Stimulated activated CD8-positive, alpha-beta memory T cell treated with anti-CD3 and anti-CD28 coated beads, Interleukin-7, amount 100 ng/mL, for 1 hour (primary cell): ENCODE results near the gene ZNF236.
"Not testable (repeated sequence)": the region's sequence is repeated elsewhere in the genome, so short reads cannot be mapped to it uniquely, and the experiment has no call there.

Experiments used
- DNase-seq, 2 donors: peaks; one replicate each; pipeline ENCODE4 v3.0.0-alpha.2; 2020; ENCODE audit warnings: low read depth in 2 of 2

The ZNF236 gene

DNA sequence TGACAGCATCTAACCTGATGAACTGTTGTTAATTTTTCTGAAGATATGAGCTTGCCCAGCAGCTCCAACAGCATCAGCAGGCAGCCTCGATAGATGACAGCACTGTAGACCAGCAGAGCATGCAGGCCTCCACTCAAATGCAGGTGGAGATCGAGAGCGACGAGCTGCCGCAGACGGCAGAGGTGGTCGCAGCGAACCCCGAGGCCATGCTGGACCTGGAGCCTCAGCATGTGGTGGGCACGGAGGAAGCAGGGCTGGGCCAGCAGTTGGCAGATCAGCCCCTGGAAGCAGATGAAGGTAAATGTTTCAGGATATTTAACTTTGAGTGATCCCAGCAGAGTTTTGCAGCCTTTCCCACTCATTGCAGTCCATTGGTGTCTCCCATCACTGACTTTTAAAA lies 85.9 kb downstream of the ZNF236 start:
- DNase-seq: no peak

DNA sequence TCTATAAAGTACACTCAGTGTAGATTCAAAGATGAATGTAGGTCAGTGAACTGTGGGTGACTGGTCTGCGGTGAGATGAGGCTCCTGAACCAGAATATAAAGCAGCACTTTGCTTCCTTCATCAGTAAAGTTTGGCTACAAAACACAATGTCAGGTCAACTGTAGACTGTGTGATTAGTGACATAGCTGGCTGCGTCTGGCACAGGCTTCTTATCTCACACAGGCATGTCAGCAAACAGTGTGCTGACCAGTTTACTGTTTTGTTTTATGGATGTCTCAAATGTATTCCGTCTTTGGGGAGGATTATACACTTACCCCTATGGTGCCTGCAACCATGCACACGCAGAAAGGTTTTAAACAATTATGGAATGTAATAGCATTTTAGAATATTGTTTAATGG lies 87.1 kb downstream of the ZNF236 start:
- no peak for DNase-seq

DNA sequence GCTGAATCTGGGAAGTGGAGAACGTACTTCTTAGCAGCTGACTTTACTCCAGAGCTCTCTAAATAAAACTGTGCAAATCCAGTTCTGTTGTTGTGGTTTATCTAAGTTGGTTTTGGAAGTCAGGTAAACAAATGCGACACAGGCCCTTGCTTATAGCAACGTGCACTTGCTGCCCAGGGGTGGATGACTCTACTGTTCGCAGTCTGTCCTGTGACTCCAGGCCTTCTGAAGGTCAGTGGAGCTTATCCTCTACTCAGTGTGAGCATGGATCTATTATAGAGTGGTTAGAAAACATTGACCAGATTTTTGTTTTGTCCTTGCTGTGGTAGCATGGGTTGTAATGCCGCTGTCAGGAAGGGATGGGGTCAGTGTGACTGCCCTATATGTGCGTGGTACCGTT lies 89.1 kb downstream of the ZNF236 start:
- no peak for DNase-seq

DNA sequence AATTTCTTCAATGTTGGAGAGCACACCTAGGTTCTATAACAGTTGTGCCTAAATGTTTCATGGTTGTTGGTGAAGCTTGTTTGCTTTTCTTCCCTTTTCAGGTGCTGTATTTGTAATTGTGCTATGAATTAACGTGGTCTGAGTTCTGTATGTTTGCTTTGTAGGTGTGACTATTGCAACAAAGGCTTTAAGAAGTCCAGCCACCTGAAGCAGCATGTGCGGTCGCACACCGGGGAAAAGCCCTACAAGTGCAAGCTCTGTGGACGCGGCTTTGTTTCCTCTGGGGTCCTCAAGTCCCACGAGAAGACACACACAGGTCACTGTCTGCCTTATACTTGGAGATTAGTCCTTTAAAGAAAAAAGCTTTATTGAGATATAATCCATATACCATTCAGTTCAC lies 91.2 kb downstream of the ZNF236 start:
- no peak for DNase-seq

DNA sequence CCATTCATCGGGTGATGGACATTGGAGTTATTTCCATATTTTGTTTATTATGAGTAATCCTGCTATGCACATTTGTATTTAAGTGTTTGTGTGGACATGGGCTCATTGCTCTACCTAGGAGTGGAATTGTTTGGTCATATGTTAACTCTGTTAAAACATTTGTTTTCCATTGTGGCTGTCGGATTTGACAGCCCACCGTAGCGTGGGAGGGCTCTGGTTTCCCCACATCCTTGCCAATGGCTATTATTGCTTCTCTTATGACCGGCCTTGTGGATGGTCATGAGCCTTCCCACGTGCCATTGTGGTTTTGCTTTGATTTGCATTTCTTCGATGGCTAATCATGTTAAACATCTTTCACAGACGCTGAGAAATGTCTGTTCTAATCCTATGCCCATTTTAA lies 92.0 kb downstream of the ZNF236 start:
- no peak for DNase-seq

DNA sequence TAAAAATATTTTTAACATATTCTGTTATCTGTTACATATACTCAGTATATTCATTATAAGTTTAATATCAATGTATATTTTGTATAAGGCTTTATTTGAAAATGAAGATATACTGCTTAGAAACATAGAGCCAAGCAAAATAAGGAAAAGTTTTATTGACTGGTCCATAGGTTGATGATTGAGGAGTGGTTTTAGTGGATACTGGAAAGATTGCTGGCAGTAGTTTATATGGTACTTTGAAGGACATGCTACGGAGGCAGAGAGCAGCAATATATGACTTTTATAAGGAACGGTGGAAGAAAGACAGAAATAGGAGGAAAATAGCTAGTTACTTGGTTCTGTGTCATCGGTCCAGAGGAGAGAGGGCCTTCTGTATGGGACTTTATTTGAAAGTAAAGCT lies 92.4 kb downstream of the ZNF236 start:
- DNase-seq: no peak

DNA sequence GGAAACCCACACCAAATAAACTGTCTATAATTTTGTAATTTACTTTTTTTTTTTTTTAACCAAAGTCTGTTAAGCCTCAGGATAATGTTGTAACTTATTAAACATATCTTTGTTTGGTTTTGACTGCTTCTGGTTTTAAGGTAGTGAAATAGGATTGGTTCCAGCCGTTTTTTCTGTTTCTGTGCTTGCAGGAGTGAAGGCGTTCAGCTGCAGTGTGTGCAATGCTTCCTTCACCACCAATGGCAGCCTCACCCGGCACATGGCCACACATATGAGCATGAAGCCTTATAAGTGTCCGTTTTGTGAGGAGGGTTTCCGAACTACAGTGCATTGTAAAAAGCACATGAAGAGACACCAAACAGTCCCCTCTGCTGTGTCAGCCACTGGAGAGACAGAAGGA lies 93.1 kb downstream of the ZNF236 start:
- no peak for DNase-seq

DNA sequence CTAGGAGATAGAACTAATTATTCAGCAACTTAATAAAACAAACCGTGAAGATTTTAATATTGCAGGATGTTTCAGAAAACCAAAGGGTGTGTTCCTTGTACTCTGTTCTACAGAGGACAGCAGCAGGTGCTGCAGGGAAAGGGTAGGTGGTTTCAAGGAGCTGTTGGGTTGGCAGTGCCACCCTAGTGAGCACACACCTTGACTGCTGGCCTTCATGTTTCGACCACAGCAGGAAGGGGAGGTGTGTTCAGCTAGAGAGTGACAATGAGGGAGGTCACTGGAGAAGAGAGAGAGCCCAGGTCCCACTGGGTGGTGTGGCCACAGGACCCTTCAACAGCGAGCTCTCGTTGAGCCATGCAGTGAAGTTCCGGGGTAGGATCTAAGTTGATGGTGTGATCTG lies 98.6 kb downstream of the ZNF236 start:
- no peak for DNase-seq

DNA sequence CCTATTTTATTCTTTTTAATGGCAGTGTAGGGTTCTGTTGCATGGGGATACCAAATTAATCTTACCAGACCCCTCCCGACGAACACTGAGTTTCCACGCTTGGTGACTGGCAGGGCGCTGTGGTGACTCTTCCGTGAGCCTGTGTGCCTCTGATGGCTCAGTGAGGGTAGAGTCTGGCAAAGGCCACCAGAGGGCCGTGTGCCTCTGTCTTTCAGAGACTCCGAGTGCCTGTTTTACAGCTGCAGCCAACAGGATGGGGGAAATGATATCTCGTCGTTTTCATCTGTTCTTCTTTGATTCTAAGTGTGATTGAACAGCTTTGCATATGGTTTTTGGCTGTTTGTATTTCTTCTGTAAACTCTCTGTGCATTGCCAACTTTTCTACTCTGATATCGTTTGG lies 99.8 kb downstream of the ZNF236 start:
- peak in 1 of 2 donors; percentile 25 for DNase-seq

DNA sequence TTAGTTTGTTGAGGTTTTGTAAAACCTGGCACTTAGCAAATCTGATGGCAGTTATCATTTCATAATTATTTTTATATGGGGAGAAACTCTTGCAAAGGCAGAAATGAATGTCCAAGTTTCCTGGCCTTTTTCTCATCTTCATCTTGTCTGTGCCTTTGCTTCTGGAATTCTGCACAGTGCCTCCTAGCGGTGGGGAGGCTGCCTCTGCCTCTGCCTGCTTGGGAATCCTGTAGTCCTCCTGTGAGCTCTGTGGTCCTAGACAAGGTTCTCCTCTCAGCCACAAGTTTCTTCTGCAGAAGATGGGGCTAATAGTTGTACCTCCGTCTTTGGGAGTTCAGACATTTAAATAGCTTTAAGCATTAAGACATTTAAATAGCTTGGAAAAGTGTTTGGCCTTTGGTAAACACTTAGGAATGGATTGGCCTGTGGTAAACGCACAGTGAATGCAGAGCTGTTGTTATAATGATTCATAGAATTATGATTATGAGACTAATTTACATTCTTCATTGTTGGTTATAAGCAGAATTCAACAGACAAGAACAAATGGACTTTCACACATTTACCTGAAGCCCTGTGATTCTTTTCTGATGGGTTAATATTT lies 101.2 kb downstream of the ZNF236 start:
- no peak for DNase-seq

DNA sequence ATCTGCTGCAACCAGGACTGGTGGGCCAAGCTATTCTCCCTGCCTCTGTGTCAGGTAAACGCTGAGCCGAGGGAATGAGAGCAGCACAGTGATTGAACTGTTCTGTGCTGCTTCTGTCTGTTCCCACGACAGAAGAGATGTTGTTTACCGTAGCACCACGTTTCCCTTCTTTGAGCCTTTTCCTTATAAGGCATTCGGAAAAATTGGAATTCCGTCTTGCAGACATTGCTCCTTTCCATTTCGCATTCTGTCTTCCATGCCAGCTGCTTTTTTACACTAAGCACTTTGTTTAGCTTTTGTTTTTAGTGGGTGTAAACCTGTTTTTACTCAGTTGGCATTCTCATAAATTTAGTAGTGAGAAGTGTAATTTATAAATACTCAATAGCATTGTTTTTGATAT lies 103.1 kb downstream of the ZNF236 start:
- DNase-seq: no peak

DNA sequence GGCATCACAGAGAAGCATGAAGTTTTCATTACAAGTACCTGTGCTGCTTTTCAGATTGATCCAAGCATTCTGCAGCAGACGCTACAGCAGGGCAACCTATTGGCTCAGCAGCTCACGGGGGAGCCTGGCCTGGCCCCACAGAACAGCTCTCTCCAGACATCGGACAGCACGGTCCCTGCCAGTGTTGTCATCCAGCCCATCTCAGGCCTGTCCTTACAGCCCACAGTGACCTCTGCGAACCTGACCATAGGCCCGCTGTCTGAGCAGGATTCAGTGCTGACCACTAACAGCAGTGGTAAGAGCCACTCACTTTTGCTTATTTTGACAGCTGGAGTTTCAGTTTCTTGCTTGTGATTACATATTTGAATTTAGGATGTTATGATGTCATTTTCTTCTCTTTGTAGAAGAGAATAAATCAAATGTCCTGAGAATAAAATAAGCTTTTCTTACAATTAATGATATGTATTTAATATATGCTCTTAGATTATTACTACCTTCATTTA lies 104.9 kb downstream of the ZNF236 start:
- no peak for DNase-seq

DNA sequence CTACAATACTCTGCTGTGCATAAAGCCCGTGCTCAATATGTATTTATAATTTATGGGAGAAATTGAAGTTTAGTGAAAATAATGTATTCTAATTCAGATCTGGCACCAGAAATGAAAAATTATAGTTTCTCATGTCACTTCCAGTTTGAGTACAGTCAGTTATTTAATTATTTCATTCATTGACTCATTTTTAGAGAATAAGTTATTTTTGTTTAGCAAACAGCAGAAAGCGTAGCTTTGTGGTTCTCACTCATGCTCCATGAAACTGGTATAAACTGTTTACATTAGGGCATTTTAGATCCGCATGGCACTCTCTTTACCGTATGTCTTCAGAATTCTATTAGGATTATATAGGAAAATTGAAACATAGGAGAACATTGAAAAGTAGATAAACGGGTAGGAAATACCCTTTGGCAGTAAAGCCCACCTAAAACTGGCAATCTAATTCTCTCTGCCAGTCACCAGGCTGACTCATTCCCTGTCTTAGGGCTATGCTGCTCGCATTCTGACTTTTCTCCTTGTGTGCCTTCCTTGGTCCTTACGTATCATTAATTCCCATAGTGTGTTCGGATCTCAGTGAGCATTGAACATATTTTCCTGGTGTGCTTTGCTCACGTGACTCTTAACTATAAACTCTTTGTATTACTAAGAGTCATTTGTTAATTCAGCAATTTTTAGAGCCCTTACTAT lies 106.0 kb downstream of the ZNF236 start:
- no peak for DNase-seq

DNA sequence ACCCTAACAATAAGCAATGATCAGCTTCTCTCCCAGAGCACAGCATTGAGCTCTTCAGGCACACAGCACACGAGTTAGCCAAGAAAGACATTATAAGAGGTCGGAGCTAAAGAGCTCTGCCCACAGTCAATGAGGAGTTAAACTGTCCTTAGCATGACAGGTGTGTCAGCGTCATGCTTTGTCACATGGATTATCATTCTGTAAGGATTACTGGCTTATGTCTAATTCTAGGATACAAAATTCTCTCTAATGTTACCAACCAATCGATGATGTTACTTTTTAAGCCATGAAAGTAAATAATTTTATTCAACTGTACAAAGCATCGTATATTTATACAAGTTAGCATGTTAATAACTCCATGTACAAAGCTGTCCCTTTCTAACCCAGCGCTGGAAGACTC lies 108.8 kb downstream of the ZNF236 start:
- no peak for DNase-seq

DNA sequence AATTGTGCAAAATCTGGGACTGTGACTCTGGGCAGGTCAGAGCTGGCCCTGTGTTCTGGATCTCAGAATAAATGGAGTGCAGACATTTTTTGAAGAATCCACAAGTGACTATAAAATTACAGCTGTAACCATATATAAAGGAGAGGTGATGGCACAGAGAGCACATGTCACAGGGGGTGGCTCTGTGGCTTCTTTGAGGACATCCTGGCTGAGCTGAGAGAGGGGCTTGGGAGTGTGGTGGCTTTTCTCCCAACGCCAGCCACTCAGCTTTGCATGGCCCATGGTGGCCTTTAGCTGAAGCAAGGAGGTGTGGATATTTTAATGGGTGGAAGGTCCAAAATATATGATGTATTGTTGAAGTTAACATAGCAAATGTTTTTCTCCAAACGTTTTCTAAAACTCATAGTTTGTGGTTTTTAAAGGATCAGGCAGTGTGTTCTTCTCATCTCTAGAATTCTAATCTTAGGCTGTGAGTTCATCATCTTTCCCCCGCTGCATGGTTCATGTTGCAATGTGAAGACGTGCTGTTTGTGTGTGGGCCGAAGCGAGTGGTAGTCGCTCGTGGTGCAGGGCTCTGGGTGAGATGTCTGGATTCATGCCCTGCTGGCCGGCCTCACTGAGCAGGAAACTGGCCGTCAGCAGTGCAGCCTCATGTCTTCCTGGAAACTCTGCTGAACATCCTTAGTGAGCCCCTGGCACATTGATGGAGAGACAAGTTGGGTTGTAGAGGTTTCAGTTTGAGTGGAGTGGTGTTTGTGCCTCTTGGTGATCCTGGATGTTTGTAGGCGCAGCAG lies 109.9 kb downstream of the ZNF236 start:
- no peak for DNase-seq

DNA sequence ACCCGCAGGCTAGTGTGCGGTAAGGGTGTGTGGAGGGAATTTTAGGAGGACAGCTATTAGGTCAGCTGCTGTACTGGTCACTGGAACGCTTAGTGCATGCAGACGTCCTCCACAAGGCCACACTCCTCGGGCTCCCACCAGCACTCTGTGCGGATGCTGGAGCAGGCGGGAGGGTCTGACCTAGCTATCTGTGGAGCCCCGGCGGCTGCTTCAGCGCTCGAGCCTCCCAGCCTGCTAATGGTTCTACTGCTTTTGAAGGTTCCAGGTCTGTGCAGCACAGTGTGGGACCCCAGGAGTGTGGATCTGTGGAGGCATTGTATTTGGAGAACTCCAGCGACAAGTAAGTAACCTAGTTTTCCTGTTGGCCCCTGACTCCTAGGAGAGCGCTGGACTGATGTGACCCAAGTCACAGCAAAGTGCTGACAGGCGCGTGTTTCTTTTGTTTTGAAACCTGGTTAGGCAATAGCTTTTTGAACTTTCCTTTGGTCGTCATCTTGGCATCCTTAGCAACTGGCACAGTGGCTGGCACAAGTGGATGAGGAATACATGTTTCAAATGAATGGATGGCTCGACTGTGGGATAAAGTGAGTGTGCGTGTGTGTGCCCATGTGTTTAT lies 113.5 kb downstream of the ZNF236 start:
- no peak for DNase-seq

DNA sequence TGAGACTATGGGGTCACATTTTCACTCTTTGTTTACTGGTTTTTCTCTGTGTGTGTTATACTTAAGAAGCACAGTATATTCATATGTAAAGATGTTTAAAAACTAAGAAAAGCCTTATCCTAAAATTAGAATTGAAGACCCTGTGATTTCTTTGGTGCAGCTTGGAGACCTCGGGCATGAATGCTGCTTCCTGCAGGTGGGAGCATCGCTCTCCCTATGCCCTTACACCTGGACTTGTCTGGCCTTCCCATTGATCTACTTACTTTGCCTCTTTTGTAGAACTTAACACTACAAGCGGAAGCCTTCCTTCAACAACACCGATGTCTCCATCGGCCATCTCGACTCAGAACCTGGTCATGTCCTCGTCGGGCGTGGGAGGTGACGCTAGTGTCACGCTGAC lies 114.5 kb downstream of the ZNF236 start:
- DNase-seq: no peak

DNA sequence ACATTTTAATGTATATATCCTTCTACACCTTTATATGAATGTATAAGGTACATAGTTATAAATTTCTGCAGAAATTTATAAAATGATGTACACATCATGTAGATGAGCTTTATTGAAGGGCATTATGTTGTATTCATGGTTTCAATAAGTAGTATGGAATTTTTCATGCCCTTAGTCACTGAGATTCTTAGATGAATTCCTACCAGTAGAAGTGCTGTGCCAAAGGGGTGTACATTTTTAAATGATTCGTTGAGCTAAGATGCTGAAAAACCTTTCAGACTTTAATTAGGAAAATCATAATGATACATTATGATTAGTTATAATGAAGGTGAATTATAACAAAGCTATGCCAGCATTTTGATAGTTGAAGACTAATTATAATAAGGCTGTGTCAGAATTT lies 115.2 kb downstream of the ZNF236 start:
- DNase-seq: no peak

DNA sequence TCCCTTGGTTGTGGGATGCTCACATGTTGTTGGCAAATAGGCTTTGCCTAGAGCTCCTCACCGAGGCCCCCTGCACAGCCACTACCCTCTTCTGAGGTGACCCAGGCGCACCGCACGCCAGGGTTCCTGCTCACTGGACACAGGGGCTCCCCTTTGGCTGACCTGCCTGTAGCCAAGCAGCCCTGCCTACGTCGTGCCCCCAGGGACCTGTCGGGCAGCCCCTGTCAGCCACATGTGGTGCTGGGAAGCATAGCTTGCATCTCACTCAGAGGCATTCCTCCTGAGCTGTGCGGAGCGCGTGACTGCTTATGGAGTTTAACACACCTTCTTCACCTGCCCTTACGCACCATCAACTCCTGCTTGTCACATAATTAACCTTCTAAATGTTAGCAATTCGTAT lies 116.3 kb downstream of the ZNF236 start:
- DNase-seq: no peak

DNA sequence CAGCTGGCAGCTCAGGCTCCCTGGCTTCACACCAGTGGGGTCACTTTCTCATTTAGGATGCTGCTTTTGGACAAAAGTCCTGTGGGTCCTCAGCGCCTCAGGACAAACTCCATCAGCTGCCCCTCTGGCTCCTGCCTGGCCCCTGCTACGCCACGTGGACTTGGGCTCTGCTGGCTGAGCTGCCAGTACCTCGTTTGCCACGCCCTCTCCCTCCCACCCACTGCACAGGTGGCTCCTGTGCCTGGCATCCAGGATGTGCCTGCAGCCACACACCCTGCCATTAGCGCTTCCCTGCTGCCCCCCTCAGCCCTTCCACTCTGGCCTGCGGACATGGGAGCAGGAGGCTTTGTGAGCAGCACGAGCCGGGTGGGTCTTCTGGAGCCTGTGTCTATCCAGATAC lies 118.9 kb downstream of the ZNF236 start:
- DNase-seq: no peak

DNA sequence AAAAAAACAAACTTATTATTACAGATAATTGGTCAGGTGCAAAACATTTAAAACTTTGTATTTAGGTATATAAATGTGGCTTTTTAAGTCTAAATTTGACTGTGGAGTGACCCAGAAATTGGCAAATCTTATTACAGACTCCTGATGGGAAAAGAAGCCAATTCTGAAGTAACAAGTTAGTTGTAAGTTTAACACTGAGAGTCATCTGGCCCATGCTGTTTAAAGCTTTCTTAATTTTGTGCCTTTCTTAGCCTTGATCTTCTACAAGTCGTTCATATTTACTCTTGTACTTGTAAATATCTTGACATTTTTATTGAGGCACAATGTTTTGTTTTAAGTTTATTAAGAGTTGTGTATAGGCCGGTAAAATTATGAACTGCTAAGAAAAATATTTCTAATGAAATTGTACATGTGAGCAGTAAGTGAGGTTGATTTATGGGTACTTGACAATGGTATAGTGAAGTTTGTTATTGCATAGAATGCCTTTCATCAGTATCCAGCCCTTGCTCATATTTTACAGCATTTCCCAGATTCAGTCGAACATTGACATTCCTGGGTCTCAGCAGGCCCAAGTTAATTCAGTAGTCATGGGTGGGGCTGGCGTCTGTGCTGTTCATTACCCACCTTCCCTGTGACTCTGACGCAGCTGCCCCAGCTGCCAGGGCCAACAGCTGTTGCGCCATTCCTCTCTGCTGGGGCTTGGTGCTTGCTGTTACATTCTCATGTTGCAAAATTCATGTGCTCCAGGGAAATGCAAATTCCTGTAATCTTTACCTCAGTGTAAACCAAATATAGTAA lies 121.4 kb downstream of the ZNF236 start:
- DNase-seq: no peak

DNA sequence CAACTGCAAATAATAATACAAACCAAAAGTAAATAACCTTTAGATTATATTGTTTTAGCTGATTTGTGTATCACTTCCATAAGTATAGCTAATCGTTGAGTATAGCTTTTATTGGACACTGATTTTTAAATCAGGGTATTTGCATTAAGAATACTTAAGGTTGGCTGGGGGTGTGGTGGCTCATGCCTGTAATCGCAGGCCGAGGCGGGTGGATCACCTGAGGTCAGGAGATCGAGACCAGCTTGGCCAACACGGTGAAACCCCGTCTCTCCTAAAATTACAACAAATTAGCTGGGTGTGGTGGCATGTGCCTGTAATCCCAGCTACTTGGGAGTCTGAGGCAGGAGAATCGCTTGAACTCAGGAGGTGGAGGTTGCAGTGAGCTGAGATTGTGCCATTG lies 122.0 kb downstream of the ZNF236 start:
- not testable (repeated sequence) for DNase-seq
